Endothelial cell of umbilical vein (primary cell): ENCODE data around the gene GAS7. TPM values are rescaled to one million over a fixed set of nuclear protein-coding genes. Genes with fewer than 3 reads are reported as not detected.

ENCODE experiments used
- BruUV-seq: library from RNA; stranded (reverse); fragments of 400-500 nt; replicated peaks from 2 replicates; lab custom pipeline; 2021; lab: Mats Ljungman, UMichigan
- CTCF ChIA-PET: fragments of 300-600, 350-600 bp; sonication (Branson Sonifier 250); formaldehyde crosslinking; loops from one replicate; lab custom pipeline; 2021; ENCODE audit warnings: antibody characterized with exemption, inconsistent platforms; lab: Charles Lee
- POLR2A ChIA-PET: fragments of 300-600, 350-600 bp; sonication (Branson Sonifier 250); formaldehyde crosslinking; loops from one replicate; lab custom pipeline; 2021; ENCODE audit warnings: antibody characterized with exemption, inconsistent platforms; lab: Charles Lee
- DNase-seq: peaks from one replicate; pipeline ENCODE4 v3.0.0-alpha.2; 2011; ENCODE audit warnings: low read depth, low spot score
- FAIRE-seq: peaks from 2 replicates; lab custom pipeline; 2011; peaks lifted over from hg19 to GRCh38; lab: Jason Lieb, UNC
- H2AFZ ChIP-seq: 2 replicates; pipeline ENCODE4 v1.6.0; 2012; ENCODE audit warnings: low read depth, low read length, control low read depth, inconsistent platforms
- H3K27ac ChIP-seq: 2 replicates; pipeline ENCODE4 v1.5.1; 2011; ENCODE audit warnings: low read depth, mild to moderate bottlenecking, control low read depth, low read length, moderate library complexity; ENCODE audit not compliant: insufficient read depth
- H3K27me3 ChIP-seq, 2 experiments: 2 replicates each; pipeline versions ENCODE4 v1.6.0 to v1.6.1; 2011; ENCODE audit warnings: low read length in 2 of 2, mixed read lengths in 1 of 2; ENCODE audit not compliant: control insufficient read depth in 2 of 2, insufficient read depth in 2 of 2
- H3K36me3 ChIP-seq, 2 experiments: 2 replicates in 1 of 2; 3 replicates in 1 of 2; pipeline ENCODE4 v1.5.1; 2011; ENCODE audit warnings: low read length in 2 of 2, mild to moderate bottlenecking in 1 of 2, moderate library complexity in 1 of 2; ENCODE audit not compliant: control insufficient read depth in 2 of 2, insufficient read depth in 2 of 2; ENCODE audit errors: extremely low read depth in 1 of 2
- H3K4me1 ChIP-seq: 3 replicates; pipeline ENCODE4 v1.5.1; 2011; ENCODE audit warnings: mild to moderate bottlenecking, low read length; ENCODE audit not compliant: control insufficient read depth, insufficient read depth; ENCODE audit errors: extremely low read depth
- H3K4me2 ChIP-seq: 2 replicates; pipeline ENCODE4 v1.6.1; 2011; ENCODE audit warnings: low read length, control low read depth, mixed read lengths; ENCODE audit not compliant: insufficient read depth
- H3K4me3 ChIP-seq, 3 experiments: fragments of 200-600 bp in 1 of 3; sonication (generic), shearing (Covaris generic) in 1 of 3; replicated peaks in 1 of 3; 2 replicates each; pipeline ENCODE4 v1.5.1; 2011 to 2016; ENCODE audit warnings: control low read depth in 3 of 3, low read length in 3 of 3, mild to moderate bottlenecking in 2 of 3, inconsistent platforms in 1 of 3, low read depth in 1 of 3, moderate library complexity in 1 of 3; ENCODE audit not compliant: insufficient read depth in 1 of 3
- H3K79me2 ChIP-seq: 2 replicates; pipeline ENCODE4 v1.6.0; 2012; ENCODE audit warnings: low read length, inconsistent platforms; ENCODE audit not compliant: control insufficient read depth, insufficient read depth
- H3K9ac ChIP-seq: replicated peaks from 2 replicates; pipeline ENCODE3; 2011; ENCODE audit warnings: low read length, control low read depth; ENCODE audit not compliant: insufficient read depth; ENCODE audit errors: extremely low read depth
- H3K9me1 ChIP-seq: replicated peaks from 3 replicates; pipeline ENCODE4 v1.6.0; 2011; ENCODE audit warnings: mild to moderate bottlenecking, low read length; ENCODE audit not compliant: control insufficient read depth, insufficient read depth; ENCODE audit errors: extremely low read depth
- H3K9me3 ChIP-seq: replicated peaks from 2 replicates; pipeline ENCODE4 v1.5.1; 2012; ENCODE audit warnings: low read length, inconsistent platforms; ENCODE audit not compliant: control insufficient read depth, insufficient read depth
- H4K20me1 ChIP-seq: replicated peaks from 2 replicates; pipeline ENCODE3; 2011; ENCODE audit warnings: mild to moderate bottlenecking, low read length; ENCODE audit not compliant: control insufficient read depth, insufficient read depth; ENCODE audit errors: extremely low read depth
- CTCF ChIP-seq, 2 donors: IDR thresholded peaks; 1 replicate in 1 of 2; 2 replicates in 1 of 2; pipeline ENCODE4 v1.5.1; 2011; ENCODE audit warnings: low read length in 2 of 2, mild to moderate bottlenecking in 2 of 2, moderate library complexity in 2 of 2, control low read depth in 1 of 2, inconsistent platforms in 1 of 2, low read depth in 1 of 2; ENCODE audit not compliant: insufficient read depth in 1 of 2; ENCODE audit errors: extremely low read depth in 1 of 2
- EZH2 ChIP-seq: IDR thresholded peaks from 2 replicates; pipeline ENCODE4 v1.6.1; 2012; ENCODE audit warnings: borderline replicate concordance, low read depth, mild to moderate bottlenecking, moderate library complexity, low read length, inconsistent platforms; ENCODE audit not compliant: severe bottlenecking
- FOS ChIP-seq: IDR thresholded peaks from 2 replicates; pipeline ENCODE4 v1.6.1; 2011; ENCODE audit warnings: mild to moderate bottlenecking, low read length, moderate library complexity, borderline replicate concordance; ENCODE audit not compliant: insufficient read depth
- GATA2 ChIP-seq: IDR thresholded peaks from 2 replicates; pipeline ENCODE4 v1.7.0; 2011; ENCODE audit warnings: low read depth, mild to moderate bottlenecking, moderate library complexity, mixed read lengths, low read length; ENCODE audit not compliant: insufficient read length, insufficient read depth
- JUN ChIP-seq: IDR thresholded peaks from 2 replicates; pipeline ENCODE4 v1.6.1; 2011; ENCODE audit warnings: borderline replicate concordance, low read depth; ENCODE audit not compliant: insufficient read length, insufficient read depth
- MYC ChIP-seq: IDR thresholded peaks from one replicate; pipeline ENCODE4 v1.6.1; 2011; ENCODE audit warnings: mild to moderate bottlenecking, low read depth, low read length
- POLR2A ChIP-seq: IDR thresholded peaks from 2 replicates; pipeline ENCODE4 v1.6.1; 2012; ENCODE audit warnings: low read depth, mild to moderate bottlenecking, control low read depth, low read length
- POLR2AphosphoS5 ChIP-seq: IDR thresholded peaks from 2 replicates; pipeline ENCODE4 v1.6.1; 2012; ENCODE audit warnings: low read depth, mild to moderate bottlenecking, control low read depth, low read length, moderate library complexity; ENCODE audit not compliant: insufficient read depth
- dilution Hi-C: fragments of 300-500 bp; cut with MboI; formaldehyde crosslinking; loops from one replicate; pipeline ENCODE4 v1.15.0; 2019; ENCODE audit warnings: low sequenced_read_pairs; ENCODE audit not compliant: extremely low pct_ligation_motif_present
- intact Hi-C: fragments of 100-400 bp; cut with micrococcal nuclease; formaldehyde crosslinking; loops from one replicate; pipeline ENCODE4 v1.10.0; 2022
- polyA plus RNA-seq, 4 experiments: library from polyadenylated mRNA; depleted of rRNA in 3 of 4; stranded (reverse) in 3 of 4; unstranded in 1 of 4; fragments of >200 nt; gene quantifications; 2 replicates each; pipeline versions ENCODE4 v1.2.1 to v1.2.3, GENCODE V29; 2011 to 2012; ENCODE audit warnings: missing spikeins in 1 of 4
- total RNA-seq: library from RNA; stranded (reverse); gene quantifications from 2 replicates; pipeline ENCODE4 v1.2.3, GENCODE V29; 2021
- TF ChIP-seq, protein P1 (sequence below): IDR thresholded peaks from 2 replicates; pipeline ENCODE4 v1.6.1; 2011; ENCODE audit not compliant: insufficient read depth, insufficient read length

The GAS7 gene
- total and polyA plus RNA-seq, 2 donors (not counting 3 experiments of a cell fraction or from before 2014, with no cell fraction given): not detected

GRCh38 chr17:10052106-10052813 lies 146.1 kb downstream of the GAS7 start:
- no peak overlapping the region for H2AFZ ChIP-seq
- TF ChIP-seq JUN (no peak), POLR2AphosphoS5 (no peak), CTCF (IDR thresholded peaks at IDR 0.05; ENCODE audit: extremely low read depth in 1 of 2, insufficient read depth in 1 of 2, low read depth in 1 of 2, low read length in 2 of 2) (no peak)
- no peaks in the 10 kb centered on the region for H3K4me1 ChIP-seq
- no peaks in the 10 kb centered on the region for H3K9me1 ChIP-seq
- no peak overlapping the region for H3K27ac ChIP-seq
- no peak overlapping the region for H3K9ac ChIP-seq
- H3K27me3 ChIP-seq: no peaks in the 10 kb centered on the region
- no peaks in the 10 kb centered on the region for H4K20me1 ChIP-seq
- no peak for FAIRE-seq
- ChIA-PET POLR2A (no interaction called here), CTCF (no interaction called here)
- peaks cover 12% of the 10 kb centered on the region for H3K9me3 ChIP-seq
- no peak for DNase-seq
- no peak overlapping the region for H3K4me2 ChIP-seq
- no TSS peak for BruUV-seq
- H3K4me3 ChIP-seq: no peak overlapping the region
- dilution Hi-C loops: no loop called here
- no peaks in the 10 kb centered on the region for H3K36me3 ChIP-seq
- no peaks in the 10 kb centered on the region for H3K79me2 ChIP-seq
- intact Hi-C loops: no loop called here

DNA sequence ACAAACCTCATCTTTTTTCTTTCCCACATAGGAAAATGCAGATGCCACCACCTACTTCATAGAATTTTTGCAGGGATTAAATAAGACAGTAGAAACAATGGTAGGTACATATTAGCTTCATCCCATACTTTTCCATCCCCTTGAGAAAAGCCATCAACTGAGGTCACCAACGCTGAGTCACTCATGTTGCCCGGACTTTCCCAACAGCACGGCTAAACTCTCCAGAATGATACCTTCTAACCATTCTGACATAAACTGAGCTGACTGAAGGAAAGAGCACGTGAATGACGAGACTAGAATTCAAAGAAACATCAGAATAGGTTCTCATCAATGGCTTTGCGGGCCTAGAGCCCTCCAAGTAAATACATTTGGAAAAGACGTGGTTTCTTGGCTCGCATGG lies 147.3 kb downstream of the GAS7 start:
- H4K20me1 ChIP-seq: no peaks in the 10 kb centered on the region
- ChIA-PET POLR2A (no interaction called here), CTCF (no interaction called here)
- intact Hi-C loops (no loop called here), dilution Hi-C loops (no loop called here)
- H3K4me2 ChIP-seq: no peak overlapping the region
- no peaks in the 10 kb centered on the region for H3K79me2 ChIP-seq
- H3K9me1 ChIP-seq: no peaks in the 10 kb centered on the region
- peaks cover 12% of the 10 kb centered on the region for H3K9me3 ChIP-seq
- H3K27ac ChIP-seq: no peak overlapping the region
- BruUV-seq: no TSS peak
- H3K4me1 ChIP-seq: no peaks in the 10 kb centered on the region
- TF ChIP-seq POLR2AphosphoS5 (no peak), CTCF (IDR thresholded peaks at IDR 0.05; ENCODE audit: extremely low read depth in 1 of 2, insufficient read depth in 1 of 2, low read depth in 1 of 2, low read length in 2 of 2) (no peak), EZH2 (no peak), FOS (no peak), POLR2A (no peak), MYC (no peak), JUN (no peak), GATA2 (no peak)
- TF ChIP-seq, protein P1, sequence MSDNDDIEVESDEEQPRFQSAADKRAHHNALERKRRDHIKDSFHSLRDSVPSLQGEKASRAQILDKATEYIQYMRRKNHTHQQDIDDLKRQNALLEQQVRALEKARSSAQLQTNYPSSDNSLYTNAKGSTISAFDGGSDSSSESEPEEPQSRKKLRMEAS: no peak
- H3K4me3 ChIP-seq: no peak overlapping the region
- H3K27me3 ChIP-seq: no peaks in the 10 kb centered on the region
- DNase-seq: no peak
- no peak for FAIRE-seq
- no peak overlapping the region for H2AFZ ChIP-seq
- H3K9ac ChIP-seq: no peak overlapping the region
- H3K36me3 ChIP-seq: no peaks in the 10 kb centered on the region
